Tibial nerve (tissue), 4 donors: ENCODE measurements around the gene DERL3. TPM values are rescaled to one million over a fixed set of nuclear protein-coding genes. Genes with fewer than 3 reads are reported as not detected.

Experiments
- DNase-seq, 2 donors: peaks; one replicate each; pipeline ENCODE4 v3.0.0-alpha.2; 2019; ENCODE audit warnings: low spot score in 2 of 2
- H3K27ac ChIP-seq, 4 donors: fragments of 200-600 bp; sonication (generic) in 3 of 4; one replicate each; pipeline ENCODE4 v1.5.1; 2017 to 2019; ENCODE audit warnings: mild to moderate bottlenecking in 1 of 4
- H3K27me3 ChIP-seq, 2 donors: fragments of 200-600 bp; sonication (generic) in 1 of 2; one replicate each; pipeline versions ENCODE4 v1.5.1 to v1.6.0; 2017 to 2019
- H3K36me3 ChIP-seq, 3 donors: fragments of 200-600 bp; sonication (generic); one replicate each; pipeline ENCODE4 v1.5.1; 2018 to 2019
- H3K4me1 ChIP-seq, 4 donors: fragments of 200-600 bp; sonication (generic) in 3 of 4; one replicate each; pipeline ENCODE4 v1.5.1; 2017 to 2019
- H3K4me3 ChIP-seq, 4 donors: fragments of 200-600 bp; sonication (generic) in 3 of 4; one replicate each; pipeline ENCODE4 v1.5.1; 2017 to 2019; ENCODE audit warnings: mild to moderate bottlenecking in 1 of 4, moderate library complexity in 1 of 4
- H3K9me3 ChIP-seq, 4 donors: fragments of 200-600 bp; sonication (generic) in 3 of 4; one replicate each; pipeline ENCODE4 v1.5.1; 2017 to 2019
- EP300 ChIP-seq, 2 donors: sonication (generic); formaldehyde crosslinking; IDR thresholded peaks; one replicate each; pipeline ENCODE4 v1.6.1; 2017; ENCODE audit warnings: antibody characterized with exemption in 2 of 2, mild to moderate bottlenecking in 1 of 2
- POLR2A ChIP-seq, 2 donors: fragments of 450-650 bp; IDR thresholded peaks; one replicate each; pipeline ENCODE4 v1.6.1; 2017; ENCODE audit warnings: antibody characterized with exemption in 2 of 2, mild to moderate bottlenecking in 2 of 2, moderate library complexity in 2 of 2
- WGBS, 2 donors: methylation state at CpG; one replicate each; pipeline ENCODE4 v1.1.5; 2018; 5-methylcytosine and 5-hydroxymethylcytosine counted together
- total RNA-seq, 4 donors: library from RNA; depleted of rRNA; stranded (reverse); fragments of >200 nt; gene quantifications; one replicate each; pipeline ENCODE4 v1.1.0, GENCODE V29; 2016
- TF ChIP-seq, protein P1 (sequence below), 5 experiments: fragments of 200-600 bp in 3 of 5; fragments of 450-650 bp in 2 of 5; sonication (generic) in 3 of 5; IDR thresholded peaks; one replicate each; pipeline ENCODE4 v1.5.1; 2016 to 2019; ENCODE audit warnings: antibody characterized with exemption in 5 of 5, mild to moderate bottlenecking in 3 of 5, moderate library complexity in 2 of 5

Gene DERL3
- total RNA-seq, 4 donors from 2014 or later = 0.60 to 2.3 TPM; not detected in 2

GRCh38 chr22:23856721-23857605, 18.2 kb upstream of the DERL3 start:
- no peaks in the 10 kb centered on the region for H3K9me3 ChIP-seq
- H3K27ac ChIP-seq = peak overlapping the region; percentile 78 to 90 (median 88)
- H3K36me3 ChIP-seq = no peaks in the 10 kb centered on the region
- H3K27me3 ChIP-seq = no peaks in the 10 kb centered on the region
- DNase-seq = no peak
- peak overlapping the region; percentile 66 to 88 (median 73) for H3K4me3 ChIP-seq
- WGBS, 2 donors = 6 to 8% methylated on average over 46 to 56 of the region's 58 CpGs
- peaks cover 0 to 26% (median 0%) of the 10 kb centered on the region in 4 donors for H3K4me1 ChIP-seq
- TF ChIP-seq EP300 (IDR thresholded peaks at IDR 0.05) (no peak), POLR2A (IDR thresholded peaks at IDR 0.05) (no peak)
- TF ChIP-seq, protein P1, sequence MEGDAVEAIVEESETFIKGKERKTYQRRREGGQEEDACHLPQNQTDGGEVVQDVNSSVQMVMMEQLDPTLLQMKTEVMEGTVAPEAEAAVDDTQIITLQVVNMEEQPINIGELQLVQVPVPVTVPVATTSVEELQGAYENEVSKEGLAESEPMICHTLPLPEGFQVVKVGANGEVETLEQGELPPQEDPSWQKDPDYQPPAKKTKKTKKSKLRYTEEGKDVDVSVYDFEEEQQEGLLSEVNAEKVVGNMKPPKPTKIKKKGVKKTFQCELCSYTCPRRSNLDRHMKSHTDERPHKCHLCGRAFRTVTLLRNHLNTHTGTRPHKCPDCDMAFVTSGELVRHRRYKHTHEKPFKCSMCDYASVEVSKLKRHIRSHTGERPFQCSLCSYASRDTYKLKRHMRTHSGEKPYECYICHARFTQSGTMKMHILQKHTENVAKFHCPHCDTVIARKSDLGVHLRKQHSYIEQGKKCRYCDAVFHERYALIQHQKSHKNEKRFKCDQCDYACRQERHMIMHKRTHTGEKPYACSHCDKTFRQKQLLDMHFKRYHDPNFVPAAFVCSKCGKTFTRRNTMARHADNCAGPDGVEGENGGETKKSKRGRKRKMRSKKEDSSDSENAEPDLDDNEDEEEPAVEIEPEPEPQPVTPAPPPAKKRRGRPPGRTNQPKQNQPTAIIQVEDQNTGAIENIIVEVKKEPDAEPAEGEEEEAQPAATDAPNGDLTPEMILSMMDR (IDR thresholded peaks at IDR 0.05) = no peak

DNA sequence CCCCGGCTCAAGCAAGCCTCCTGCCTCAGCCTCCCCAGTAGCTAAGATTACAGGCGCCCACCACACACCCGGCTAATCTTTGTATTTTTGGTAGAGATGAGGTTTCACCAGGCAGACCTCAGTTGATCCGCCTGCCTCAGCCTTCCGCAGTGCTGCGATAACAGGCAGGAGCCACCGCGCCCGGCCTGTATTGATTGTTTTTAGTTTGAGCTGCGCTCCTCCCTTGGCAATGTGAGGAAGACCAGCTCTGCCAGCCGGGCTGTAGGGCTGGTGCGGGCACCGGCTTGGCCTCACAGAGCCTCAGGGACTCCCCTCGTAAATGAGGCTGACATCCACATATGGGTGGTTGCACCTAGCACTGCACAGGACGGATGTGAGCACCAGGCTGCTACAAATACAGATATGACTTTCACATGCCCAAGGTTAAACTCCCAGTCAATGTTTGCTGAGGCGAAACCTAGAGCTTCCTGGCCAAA, 11.4 kb upstream of the DERL3 start:
- Histone ChIP-seq H3K9me3 (no peaks in the 10 kb centered on the region), H3K36me3 (no peaks in the 10 kb centered on the region), H3K27ac (no peak overlapping the region), H3K4me1 (peaks cover 0 to 46% (median 10%) of the 10 kb centered on the region in 4 donors), H3K27me3 (no peaks in the 10 kb centered on the region), H3K4me3 (no peak overlapping the region)
- DNase-seq = no peak
- TF ChIP-seq EP300 (IDR thresholded peaks at IDR 0.05) (no peak), POLR2A (IDR thresholded peaks at IDR 0.05) (no peak)
- 87% methylated on average over 16 of the region's 16 CpGs for WGBS, 2 donors

DNA sequence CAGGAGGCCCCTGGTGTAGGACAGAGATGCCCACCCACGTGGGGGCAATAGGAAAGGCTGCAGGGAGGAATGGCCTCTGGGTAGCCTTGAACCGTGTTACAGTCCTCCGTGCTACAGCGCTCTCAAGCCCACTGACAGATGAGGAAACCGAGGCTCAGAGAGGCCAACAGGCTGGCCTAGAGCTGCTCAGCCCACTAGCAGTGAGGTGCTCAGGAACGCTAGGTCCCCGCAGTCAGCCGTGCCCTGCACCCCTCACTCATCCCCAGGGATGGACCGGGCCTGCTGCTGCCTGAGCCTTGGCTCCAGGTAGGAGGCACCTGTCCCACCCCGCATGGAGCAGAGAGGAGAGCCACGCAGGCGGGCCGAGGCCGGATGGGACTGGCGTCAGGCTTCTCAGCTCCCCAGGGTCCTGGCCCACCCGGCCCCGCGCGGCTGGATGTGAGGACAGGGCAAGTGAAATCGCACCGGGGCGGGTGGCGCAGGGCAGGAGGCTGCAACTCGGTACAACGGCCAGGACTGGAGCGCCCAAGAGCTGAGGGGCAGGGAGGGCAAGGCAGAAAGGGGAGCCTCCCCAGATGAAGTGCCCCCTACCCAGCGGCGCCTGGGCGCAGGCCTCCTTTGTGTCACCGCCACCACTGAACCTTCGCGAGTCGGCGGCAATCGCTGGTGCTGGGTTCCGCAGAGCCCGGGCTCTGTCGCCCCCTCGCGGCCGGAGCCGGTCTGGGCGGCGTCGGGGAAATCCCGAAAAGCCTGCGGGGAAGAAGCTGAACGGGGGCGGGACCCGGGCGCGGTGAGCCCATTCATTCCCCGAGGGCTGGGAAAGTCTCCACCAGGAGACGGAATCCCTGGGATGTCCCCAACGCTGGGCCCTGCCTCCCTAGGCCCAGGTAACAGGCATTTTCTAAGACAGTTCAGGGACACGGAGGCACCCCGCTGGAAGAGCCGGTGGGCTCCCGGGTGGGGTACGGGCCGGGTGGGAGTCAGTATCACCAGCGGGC, 10.5 kb upstream of the DERL3 start:
- TF ChIP-seq, protein P1 (IDR thresholded peaks at IDR 0.05) = peak; percentile 96 to 99 (median 98)
- TF ChIP-seq POLR2A (IDR thresholded peaks at IDR 0.05) (no peak), EP300 (IDR thresholded peaks at IDR 0.05) (peak; percentile 16 to 33)
- peak; percentile 73 to 75 for DNase-seq
- H3K4me3 ChIP-seq = peak overlapping the region in 1 of 4 donors; percentile 8
- no peaks in the 10 kb centered on the region for H3K36me3 ChIP-seq
- H3K27me3 ChIP-seq = no peaks in the 10 kb centered on the region
- H3K9me3 ChIP-seq = no peaks in the 10 kb centered on the region
- peaks cover 0 to 52% (median 10%) of the 10 kb centered on the region in 4 donors for H3K4me1 ChIP-seq
- H3K27ac ChIP-seq = no peak overlapping the region
- 25 to 47% methylated on average over 29 to 59 of the region's 62 CpGs for WGBS, 2 donors

DNA sequence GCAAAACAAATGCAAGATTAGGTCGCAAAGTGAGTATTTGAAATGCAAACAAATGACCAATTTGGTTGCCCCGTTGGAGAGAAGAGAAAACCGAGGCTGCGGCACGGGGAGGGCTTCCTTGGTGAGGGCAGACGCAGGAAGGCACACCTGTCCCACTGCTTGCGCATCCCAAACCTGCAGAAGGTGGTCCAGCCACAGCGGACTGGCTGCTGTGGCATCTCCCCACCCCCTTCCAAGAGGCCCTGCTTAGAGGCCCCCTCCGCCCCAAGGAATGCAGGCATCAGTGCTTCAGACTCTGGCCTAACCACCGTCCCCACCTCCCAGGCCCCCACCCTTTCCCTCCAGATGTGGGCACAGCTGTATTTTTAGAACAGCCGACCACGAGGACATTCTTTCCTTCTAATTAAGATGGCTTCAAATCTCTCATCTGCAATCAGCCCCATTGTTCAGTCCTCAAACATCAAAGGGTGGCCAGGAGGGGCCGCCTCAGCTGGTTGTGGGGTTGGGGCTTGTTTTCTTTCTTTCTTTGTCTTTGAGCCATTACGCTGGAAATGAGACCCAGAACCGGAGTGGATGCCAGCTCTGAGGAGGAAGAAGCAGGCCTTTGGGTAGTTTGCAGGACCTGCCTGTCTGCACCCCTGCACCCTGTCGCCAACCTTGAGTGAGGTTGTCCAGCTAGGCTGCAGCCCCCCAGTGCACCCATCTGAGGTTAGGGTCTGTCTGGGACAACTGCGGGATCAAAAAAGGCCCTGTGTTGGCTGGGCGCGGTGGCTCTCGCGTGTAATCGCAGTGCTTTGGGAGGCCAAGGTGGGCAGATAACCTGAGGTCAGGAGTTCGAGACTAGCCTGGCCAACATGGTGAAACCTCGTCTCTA, 9.4 kb upstream of the DERL3 start:
- DNase-seq = no peak
- WGBS, 2 donors = 74 to 80% methylated on average over 24 of the region's 24 CpGs
- H3K9me3 ChIP-seq = no peaks in the 10 kb centered on the region
- no peaks in the 10 kb centered on the region for H3K27me3 ChIP-seq
- peaks cover 0 to 56% (median 10%) of the 10 kb centered on the region in 4 donors for H3K4me1 ChIP-seq
- TF ChIP-seq POLR2A (IDR thresholded peaks at IDR 0.05) (no peak), EP300 (IDR thresholded peaks at IDR 0.05) (no peak)
- TF ChIP-seq, protein P1 (IDR thresholded peaks at IDR 0.05) = no peak
- H3K36me3 ChIP-seq = no peaks in the 10 kb centered on the region
- no peak overlapping the region for H3K4me3 ChIP-seq
- H3K27ac ChIP-seq = no peak overlapping the region
